HG02571 (cell line): ENCODE data around the gene ARL4A.

Source experiments
- ATAC-seq: cut with Tn5 transposase; IDR thresholded peaks from one replicate; pipeline ENCODE4 v1.9.1; 2021; ENCODE audit warnings: mild to moderate bottlenecking, moderate library complexity; ENCODE audit not compliant: unreplicated experiment

The ARL4A gene

DNA sequence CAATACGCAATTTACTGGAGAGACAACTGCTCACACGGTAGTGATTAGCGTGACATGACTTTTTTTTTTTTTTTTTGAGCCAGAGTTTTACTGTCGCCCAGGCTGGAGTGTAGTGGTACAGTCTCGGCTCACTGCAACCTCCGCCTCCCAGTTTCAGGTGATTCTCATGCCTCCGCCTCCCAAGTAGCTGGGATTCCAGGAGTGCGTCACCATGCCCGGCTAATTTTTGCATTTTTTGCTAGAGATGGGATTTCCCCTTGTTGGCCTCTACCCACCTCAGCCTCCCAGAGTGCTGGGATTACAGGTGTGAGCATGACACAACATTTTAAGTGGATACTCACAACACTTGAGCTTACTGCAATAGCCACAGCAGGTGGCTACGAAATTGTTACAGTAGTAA is 11.9 kb downstream of the ARL4A start:
- ATAC-seq = no peak

DNA sequence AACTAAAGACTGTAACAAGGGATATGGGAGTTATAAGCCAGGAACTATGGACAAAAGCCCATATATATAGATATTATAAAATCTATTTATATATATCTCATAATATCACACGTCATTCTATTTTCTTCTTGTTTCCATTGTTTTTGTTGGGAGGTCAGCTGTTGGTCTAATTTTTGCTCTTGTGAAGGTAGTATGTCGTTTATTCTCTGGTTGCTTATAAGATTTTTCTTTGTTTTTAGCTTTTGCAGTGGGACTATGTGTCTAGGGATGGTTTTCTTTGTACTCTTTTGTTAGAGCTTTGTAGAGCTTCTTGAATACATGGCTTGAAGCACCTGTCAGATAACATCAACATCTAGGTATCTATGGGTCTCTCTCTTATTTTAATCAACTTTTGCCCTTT is 14.0 kb downstream of the ARL4A start:
- no peak for ATAC-seq

DNA sequence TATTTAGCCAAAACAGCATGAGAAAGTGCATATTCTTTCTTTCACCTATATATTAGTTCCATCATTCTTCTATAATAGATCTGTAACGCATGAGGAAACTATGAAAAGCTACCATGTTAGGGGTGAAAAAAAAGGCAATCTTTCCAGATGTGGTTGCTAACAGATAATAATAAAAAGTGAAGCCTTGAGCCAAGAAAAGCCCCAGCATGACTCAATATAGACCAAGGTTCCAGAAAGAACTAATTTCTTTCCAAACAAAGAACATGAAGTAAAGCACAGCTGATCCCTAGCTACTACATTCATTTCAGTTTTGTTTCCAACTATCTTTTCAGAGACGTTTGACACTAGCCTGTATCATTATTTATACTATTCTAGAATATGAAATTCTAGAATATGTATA is 16.4 kb downstream of the ARL4A start:
- ATAC-seq = no peak

DNA sequence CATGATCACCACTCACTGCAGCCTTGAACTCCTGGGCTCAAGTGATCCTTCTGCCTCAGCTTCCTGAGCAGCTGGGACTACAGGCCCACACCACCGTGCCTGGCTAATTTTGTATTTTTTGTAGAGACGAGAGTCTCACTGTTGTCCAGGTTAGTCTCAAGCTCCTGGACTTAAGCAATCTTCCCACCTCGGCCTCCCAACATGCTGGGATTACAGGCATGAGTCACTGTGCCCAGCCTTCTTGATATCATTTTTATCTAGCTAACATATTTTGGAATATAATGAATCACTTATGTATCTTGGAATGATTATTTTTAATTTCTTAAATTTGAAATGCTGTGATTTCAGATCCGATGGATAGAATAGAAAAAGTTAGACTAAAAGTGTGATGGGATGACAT is 18.4 kb downstream of the ARL4A start:
- ATAC-seq = no peak

DNA sequence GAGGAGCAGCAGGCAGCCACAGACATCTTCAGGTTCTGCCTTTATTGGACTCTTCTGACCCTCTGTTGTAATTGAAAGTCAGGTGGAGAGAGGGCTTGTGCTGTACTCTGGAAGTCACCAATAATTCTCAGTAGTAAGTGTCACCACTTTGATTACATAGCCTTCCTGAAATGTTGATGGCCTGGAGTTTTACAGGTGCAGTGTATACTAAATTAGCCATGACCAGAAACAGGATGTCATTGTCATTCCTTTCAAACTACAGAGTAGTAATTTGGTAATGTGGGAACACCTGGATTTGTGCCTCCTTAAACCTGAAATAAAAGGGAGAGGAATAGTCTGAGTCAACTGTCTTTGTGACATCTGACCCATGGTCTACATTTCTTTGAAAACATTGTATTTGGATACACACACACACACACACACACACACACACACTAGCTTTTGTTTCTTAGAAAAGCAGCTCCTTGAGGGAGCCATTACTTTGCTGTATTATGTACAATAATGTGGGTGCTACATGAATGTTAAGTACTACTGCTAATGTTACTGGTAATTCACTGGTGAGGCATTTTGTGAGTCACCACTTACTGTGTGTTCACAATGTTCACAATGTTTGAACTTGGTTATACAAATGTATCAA is 19.6 kb downstream of the ARL4A start:
- no peak for ATAC-seq

DNA sequence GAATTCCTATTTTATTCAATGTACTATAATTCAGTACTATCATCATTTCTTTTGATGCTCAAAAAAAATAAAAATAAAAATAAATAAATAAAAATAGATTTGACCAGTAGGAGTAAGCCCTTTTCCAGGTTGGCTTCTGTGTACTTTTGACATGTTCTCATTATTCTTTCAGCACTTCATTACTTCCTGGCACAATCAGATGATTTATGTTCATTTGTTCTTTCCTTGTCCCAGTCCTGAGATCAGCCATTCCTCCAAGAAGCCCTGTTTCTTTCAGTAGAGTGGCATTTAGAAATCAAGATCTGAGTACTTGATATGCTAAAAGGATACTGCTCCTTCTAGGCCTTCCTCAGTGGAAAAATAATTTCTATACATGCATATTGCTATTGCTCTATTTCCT is 20.9 kb downstream of the ARL4A start:
- ATAC-seq = no peak

DNA sequence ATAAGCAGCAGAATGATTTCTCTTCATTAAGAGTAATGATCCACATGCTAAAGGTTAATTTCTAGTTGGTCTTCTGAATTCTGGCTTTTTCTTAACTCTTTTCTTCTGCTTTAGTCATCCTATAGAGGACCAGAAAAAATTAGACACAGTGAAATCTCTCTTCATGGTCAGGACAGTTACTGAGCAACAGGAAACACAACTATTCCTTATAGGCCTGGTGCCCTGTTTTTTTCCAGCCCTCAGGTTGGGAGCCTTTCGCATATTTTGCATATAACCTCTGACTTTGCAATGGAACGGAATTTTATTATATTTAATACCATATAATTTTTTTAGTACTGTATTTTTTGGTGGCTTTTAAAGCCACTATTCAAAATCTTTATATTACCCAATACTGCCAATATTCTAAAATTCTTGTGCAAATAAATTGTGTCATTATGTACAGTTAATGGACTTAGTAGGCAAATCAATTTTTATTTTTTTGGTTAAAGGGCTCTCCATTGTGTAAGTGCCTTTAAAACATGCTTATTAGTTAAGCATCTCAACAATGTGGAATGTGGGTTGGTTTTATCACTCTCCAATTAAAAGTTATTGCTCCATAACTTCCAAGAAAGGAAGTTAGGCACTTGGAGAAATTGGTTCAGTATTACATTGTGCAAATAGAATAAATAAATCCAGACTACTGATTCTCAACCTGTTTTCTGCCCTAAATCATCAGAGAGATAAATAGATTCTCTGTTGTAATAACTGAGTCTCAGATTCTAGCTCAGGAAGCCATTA is 22.5 kb downstream of the ARL4A start:
- no peak for ATAC-seq

DNA sequence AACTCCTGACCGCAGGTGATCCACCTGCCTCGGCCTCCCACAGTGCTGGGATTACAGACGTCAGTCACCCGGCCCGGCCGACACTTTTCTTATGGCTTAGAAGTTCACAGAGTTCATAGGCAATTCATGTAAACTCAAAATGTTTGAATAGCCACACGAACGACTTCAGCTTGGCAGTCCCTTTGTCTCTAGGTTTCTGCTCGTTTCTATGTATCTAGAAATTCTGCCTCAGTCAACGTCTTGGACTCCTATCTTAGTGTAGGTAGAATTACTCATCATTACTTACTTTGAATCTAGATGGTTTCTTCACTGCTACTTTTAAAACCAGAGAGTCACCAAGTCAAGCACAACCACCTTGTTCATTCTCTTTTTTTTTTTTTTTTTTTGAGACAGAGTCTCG is 23.7 kb downstream of the ARL4A start:
- no peak for ATAC-seq

DNA sequence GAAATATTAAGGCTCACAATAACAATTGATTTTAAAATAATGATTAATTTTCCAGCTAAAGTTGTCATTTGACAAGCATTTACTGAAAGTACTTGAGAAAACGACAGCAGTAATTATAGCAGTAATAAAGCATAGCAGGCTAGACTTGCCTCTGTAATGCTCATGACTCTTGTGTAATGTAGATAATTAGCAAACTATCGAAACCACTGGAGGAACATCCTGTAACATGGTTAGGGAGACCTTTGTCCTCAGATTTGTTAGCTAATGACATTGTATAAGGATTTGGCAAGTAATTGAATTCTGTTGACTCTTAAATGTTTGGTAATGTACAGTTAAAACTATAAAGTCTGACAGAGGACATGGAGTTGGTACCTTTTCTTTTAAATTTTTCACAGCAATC is 24.8 kb downstream of the ARL4A start:
- ATAC-seq = no peak

DNA sequence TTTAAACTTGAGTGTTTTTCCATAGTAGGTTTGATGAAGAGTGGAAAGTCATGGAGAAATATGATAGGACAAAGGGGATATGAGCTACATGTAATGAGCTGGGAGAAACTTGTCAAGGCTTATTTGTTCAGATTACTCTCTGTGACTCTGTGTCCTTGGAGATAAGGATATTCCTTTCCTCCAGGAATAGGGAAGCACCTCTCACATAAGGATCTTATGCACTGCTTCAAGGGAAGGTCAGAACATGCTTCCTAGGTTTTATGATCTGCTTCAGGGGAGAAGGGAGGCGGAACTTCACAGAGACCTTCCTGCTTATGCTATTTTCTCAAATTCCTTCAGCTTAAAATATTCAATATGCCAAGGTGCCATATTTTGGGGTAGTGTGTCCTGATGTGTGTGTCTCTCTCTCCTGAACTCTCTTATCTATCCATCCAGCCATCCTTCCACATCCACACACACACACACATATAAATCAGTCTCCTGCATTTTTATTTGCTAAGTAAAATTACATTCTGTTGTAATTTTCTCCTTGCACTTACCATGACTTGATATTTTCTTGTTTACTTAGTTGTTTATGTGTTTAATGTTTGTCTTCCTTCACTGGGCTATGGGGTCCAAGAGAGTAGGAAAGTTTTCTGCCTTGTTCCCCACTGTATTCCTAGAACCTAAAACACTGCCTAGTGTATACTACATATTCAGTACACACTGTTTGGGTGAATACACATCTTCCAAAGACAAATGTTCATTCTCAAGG is 26.4 kb downstream of the ARL4A start:
- no peak for ATAC-seq

DNA sequence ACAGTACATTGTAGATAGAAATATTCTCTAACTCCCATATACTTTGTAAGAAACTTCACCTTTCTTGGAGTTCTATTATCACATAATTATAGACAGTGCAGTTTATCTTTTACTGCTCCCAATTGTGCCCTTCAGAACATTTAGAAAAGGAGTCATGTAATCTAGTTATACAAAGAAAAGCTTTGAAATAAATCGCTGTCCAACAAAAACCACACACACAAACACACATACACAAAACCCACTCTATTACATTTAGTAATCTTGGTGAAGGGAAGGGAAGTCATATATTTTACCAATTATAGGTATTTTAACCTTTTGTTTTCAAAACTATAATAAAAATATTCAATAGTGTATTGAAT is 26.9 kb downstream of the ARL4A start:
- ATAC-seq = no peak

DNA sequence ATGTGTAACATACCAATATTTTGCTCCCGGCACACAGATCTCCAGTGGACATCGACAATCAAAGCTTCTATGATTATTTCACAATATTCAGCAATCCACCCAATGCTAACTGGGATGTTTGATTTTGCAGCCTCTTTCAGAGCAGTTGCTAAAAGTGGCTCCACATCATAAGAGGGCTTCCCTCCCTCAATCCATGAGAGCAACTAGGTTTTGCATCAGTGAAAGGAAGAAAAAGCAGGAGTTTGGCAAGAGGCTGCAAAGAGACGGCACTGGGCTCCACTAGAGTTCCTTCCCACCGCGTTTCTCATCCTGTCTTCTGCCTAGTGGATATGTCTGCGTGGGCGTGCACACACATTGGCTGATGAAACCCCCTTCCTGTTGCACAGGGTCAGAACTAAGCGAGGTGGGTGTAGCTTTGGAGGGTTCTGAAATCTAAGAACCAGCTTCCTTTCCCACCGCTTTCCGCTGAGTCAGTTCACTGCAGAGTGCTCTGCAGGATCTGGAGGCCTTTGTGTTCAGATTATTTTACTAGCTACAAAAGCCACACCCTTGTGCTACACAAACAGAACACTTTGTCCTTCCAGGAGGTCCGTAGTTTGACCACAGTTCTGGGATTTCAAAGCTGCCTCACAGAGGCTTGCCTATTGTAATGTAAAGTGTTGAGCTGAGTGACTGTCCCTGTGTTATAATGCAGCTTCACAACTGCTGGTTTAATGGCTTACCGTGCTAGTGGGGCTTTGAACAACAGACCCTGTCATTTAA is 28.1 kb downstream of the ARL4A start:
- ATAC-seq = no peak

DNA sequence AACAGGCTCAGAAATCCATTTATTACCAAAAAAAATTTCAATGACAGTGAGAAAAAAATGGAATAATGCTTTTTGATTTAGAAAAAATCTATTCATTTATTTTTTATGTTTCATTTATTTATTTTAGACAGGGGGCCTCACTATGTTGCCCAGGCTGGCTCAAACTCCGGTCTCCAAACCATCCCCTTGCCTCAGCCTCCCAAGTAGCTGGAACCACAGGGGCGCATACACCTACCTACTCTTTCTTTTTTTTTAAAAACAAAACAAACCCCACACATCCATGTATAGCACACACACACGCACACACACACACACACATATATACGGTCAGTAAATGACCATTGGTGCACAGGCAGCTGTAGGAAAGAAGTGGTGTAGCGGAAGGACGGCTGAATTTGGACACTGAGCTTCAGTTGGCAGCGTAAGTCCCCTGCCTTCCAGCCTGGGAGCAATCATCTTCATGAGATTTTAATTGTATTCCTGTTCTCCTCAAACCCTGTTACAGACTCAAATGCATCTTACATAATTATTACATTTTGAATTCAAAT is 28.8 kb downstream of the ARL4A start:
- ATAC-seq = no peak

DNA sequence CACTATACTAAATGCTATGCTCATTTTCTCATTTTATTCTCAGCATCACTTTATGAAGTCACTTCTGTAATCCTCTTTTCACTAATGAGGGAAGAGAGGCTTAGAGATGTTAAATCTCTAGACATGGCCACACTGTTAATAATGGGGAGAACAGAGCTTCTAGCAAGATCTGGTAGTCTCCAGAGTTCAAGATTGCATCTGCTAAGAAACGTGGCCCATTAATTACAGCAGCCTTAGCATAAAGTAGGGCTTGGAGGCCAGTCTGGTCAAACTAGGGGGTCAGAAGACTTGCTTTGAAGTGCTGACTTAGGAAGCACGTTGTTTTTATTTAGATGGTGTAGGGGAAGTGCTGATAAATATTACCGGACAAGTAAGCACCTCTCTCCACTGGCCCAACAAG is 29.3 kb downstream of the ARL4A start:
- no peak for ATAC-seq

DNA sequence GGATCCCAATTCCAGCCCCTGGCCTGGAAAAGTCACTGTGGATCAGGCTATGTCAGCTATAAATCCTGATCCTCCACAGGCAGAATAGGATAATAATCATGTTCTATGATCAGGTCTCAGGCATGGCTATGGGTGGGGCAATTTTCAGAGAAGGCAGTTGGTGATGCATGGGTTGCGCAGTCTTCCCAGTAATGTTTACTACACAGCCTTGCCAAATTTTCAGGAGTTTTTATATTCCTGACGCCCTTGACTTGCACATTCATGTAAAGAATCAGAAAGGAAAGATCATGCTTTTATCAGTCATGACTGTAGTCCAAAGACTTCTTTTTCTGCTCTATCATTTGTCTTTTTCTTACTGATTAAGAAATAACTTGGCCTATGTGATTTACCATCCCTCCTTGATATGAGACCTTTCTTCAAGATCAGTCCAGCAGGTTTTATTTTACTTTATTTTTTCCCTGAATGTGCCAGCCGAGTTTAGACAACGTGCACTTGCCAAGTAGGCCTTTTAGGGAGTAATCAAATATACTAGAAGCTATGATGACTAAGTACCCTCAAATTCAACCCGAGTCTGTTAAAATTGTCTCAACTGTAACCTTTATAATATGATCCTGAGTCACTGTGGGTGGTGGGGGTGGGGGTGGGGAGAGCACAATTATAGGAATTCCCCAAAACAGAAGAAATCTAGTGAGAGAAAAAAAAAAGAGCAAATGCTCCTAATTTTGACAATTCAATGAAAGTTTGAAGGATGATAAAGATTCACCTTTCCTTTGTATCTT is 31.9 kb downstream of the ARL4A start:
- no peak for ATAC-seq

DNA sequence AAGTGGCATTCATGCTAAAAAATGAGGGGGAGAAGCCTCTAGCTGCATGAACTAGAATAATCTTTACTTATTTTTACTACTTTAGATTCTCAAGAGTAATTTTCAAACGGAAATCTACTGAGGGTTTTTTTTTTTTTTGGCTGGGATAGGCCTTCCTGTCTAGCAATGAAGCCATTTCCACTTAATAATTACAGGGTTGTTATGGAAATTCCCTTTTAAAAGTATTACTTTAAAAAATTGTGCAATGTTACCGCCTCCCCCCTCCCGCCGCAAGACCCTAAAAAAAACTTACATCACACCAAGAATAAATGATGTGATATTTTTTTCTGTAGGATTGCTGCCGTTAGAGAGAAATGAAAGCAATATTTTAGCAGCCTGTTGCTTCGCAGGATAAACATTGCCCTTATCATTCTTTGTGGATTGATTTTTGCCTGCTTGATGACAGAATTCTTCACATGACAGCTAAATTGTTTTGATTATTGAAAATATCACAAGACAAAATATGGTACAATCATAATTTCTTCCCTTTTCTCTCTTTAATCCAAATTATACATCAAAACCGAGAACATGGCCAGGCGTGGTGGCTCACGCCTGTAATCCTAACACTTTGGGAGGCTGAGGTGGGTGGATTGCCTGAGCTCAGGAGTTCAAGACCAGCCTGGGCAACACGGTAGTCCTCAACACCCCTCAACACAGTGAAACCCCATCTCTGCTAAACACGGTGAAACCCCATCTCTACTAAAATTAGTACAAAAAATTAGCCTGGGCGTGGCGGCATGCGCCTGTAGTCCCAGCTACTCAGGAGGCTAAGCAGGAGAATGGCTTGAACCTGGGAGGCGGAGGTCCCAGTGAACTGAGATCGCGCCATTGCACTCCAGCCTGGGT is 32.8 kb downstream of the ARL4A start:
- no peak for ATAC-seq

DNA sequence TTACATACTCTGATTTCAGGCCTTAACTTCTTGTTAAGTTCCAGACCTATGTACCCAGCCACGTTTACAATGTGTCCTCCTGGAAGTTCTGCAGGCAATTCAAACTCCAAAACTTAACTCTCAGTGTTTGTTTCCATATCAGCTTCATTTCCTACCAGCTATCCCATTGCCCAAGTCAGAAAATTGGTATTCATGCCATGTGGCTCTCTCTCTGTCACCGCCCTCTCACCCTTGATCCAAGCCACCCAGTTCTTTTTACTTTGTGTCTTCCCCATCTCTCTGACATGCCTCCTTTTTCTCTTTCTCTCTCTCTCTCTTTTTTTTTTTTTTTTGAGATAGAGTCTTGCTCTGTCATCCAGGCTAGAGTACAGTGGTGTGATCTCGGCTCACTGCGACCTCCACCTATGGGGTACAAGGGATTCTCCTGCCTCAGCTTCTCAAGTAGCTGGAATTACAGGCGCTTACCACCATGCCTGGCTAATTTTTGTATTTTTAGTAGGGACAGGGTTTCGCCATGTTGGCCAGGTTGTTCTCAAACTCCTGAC is 33.9 kb downstream of the ARL4A start:
- ATAC-seq = no peak

DNA sequence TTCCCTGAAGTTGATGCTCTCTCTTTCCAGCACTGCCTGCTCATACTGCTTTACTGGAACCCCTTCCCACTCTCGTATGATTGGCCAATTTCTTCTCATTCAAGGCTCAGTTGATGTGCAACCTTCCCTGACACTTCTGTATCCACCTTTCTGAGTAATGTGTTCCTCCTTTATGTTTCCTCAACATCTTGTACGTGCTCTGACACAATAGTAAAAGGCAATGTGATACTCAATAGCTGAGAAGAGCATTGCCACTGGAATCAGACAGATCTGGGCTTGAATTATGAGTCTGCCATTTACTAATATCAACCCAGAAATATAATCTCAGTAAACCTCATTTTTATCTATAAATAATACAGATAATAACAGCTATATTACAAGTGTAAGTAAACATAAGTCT is 34.7 kb downstream of the ARL4A start:
- no peak for ATAC-seq
